AG09319 (cell line): ENCODE data around the gene NDUFB11.

Experiments
- DNase-seq: peaks from one replicate; pipeline ENCODE4 v3.0.0-alpha.2; 2010; ENCODE audit warnings: low read depth; ENCODE audit errors: extremely low read depth
- CTCF ChIP-seq: IDR thresholded peaks from 2 replicates; pipeline ENCODE4 v1.5.1; 2011; ENCODE audit warnings: low read depth, mild to moderate bottlenecking, inconsistent platforms, low read length, moderate library complexity

NDUFB11 gene

DNA sequence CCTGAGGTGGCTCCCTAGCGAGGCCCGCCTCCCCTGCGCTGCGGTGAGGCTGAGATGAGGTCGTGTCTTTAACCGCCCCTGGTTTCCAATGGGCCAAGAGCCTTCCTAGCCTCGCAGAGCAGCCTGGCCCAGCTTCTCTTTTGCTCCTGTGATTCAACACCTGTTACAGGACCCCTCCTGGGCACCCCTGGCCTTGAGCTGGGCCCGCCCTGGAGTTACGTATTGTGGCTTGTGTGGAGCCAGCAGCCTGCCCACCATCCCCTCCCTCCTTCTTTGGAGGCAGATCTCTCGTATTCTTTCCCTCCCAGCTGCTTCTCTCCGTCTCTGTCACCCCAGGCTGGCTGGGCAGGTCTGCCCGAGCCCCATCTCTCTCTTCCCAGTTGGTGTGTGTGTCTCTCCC, 29.9 kb upstream of the NDUFB11 start:
- TF ChIP-seq CTCF: no peak
- no peak for DNase-seq

GRCh38 chrX:47172971-47173792, 28.7 kb upstream of the NDUFB11 start:
- TF ChIP-seq CTCF: no peak
- no peak for DNase-seq

DNA sequence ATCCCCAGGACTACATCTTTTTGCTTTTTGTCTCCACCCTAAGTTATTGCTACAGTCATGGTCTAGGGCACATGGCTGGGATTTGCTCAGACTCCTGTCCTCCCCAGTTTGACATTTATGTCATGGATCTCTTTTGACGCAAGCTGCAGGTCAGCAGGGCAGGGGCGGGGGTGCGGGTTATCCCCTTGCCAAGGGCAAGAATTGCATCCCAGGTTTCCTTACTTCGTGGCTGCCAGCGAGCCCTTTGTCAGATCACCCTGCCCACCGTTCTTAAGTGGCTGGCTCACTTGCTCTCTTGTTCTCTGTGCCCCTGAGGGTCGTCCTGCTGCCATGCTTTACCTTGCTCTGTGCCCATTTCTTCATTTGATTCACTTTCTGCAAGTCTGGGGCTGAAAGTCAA, 28.0 kb upstream of the NDUFB11 start:
- no peak for TF ChIP-seq CTCF
- DNase-seq: no peak

DNA sequence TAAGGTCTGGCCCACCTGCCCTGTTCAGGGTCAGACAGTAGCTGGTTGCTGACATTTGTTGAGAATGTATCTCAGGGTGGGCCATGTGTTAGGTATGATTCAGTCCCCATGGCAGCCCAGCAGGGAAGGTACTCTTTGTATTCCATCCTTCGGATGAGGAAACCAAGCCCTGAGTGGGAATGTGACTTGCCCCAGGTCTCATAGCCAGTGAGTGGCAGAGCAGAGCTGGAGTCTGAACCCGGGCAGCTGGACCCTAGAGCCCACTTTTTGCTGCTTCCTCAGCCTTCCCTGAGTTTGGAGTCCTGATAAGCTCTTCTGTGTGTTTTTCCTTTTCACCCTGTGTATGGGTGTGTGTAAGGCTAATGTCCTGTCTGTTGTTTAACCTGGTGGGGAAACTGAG, 27.5 kb upstream of the NDUFB11 start:
- TF ChIP-seq CTCF: no peak
- no peak for DNase-seq

DNA sequence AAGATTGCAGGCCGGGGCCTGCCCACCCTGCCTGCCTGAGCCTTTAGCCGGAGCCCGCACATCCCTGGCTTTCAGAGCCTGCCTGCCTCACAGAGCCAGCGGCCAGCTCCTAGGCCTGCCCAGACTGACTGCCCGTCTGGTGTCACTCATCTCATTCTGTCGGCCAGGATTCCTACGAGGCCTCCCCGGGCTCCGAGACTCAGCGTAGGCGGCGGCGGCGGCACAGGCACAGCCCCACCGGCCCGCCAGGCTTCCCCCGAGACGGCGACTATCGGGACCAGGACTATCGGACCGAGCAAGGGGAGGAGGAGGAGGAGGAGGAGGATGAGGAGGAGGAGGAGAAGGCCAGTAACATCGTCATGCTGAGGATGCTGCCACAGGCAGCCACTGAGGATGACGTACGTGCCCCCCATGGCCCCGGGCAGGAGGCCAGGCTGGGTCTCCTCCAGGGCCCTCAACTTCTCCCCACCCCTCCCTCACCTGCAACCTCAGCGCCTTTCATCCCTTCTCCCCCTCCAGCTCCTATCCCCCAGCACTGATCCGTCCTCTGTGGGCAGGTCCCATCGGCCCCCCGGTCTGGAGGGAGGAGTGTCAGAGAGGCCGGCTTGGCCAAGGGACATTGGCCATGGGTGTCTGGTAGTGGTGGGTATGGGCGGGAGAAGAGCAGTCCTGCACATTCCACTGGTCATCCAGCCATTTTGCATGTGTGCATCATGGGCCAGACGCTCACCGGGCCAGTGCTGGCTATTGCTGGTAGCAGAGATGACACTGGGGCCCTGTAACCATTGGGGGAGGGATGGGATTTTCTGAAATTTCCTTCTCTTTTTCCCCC, 26.6 kb upstream of the NDUFB11 start:
- DNase-seq: no peak
- no peak for TF ChIP-seq CTCF

DNA sequence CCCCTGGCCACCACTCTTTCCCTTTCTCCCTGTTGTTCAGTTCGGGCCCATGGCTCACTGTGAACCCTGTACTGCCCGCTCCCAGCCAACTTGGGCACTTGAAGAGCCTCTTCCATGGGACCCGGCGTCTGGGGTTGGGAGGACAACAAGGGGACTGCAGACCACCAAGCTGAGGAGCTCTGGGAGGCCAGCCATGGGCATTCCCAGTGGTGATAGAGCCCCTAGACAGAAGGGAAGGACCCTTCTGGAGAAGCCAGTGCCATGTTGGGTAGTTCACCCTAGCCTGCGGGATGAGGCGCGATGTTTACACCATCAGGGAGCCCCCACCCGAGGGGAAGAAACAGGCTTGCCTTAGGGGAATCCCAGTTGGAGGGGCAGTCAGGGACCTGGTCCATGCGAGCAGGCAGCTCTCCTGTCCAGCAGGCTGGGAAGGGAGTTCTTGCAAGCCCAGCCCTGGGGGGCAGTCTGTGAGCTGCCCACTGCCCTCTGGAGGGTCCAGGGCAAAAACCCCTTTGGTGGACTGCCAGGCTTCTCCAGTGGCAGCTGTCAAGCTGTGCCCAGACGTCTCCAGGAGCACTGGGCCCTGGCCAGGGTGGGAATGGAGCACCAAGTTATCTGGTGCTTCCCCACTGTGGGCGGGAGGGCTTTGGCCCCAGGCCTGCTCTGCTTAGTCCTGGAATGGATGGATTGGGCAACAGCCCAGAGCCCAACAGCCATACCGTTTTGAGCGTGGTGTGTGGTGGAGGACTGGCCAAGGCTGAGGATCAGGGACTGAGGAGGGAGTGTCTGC, 25.4 kb upstream of the NDUFB11 start:
- DNase-seq: no peak
- TF ChIP-seq CTCF: no peak
